ENCODE measurements around the gene HS1BP3.

GRCh38 chr2:20622296-20622686 is 28.6 kb downstream of the HS1BP3 start:
- TF ChIP-seq CTCF (IDR thresholded peaks at IDR 0.05) (no peak), POLR2A (IDR thresholded peaks at IDR 0.05) (no peak)
